NCI-H2107 treated with DMSO at 0.1 percent for 48 hours (cell line): ENCODE data around the gene ZDHHC6.
"Not testable (repeated sequence)": the region's sequence is repeated elsewhere in the genome, so short reads cannot be mapped to it uniquely, and the experiment has no call there.

Experiments used
- DNase-seq: peaks from one replicate; lab custom pipeline; 2025; ENCODE audit not compliant: unreplicated experiment; lab: John Stamatoyannopoulos, UW

ZDHHC6 gene

DNA sequence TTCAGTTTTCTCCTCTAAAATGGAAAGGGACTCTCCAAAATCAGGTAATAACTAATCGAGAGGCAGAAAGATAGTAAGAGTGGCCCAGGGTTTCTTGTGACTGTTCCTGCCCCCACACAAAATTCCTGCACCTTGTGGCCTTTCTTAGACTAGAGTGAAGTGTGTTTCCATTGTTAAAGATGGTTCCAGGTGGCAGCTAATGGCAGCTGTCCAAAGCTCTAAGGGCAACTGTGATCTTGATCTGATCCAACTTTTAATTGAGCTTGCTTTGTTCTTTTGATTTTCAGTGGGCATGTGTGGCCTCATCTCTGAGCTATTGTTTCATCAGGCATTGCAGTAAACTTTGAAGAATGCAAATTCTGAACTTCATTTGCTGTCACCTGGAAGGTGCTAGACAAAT lies 53.4 kb downstream of the ZDHHC6 start:
- no peak for DNase-seq

DNA sequence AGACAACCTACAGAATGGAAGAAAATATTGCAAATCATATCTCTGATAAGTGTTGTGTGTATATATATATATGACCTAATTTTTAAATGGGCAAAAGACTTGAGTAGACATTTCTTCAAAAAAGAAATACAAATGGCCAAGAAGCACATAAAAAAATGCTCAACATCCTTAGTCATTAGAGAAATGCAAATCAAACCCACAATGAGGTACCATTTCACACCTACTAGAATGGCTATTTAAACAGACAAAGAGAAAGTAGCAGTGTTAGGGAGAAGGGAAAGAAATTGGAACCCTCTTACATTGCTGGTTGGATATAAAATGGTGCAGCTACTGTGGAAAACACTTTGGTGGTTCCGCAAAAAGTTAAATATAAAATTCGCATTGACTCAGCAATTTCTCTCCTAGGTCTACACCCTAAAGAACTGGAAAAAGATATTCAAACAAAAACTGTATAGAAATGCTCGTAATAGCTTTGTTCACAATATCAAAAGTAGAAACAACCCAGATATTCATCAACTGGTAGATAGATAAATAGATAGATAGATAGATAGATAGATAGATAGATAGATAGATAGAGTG lies 56.5 kb downstream of the ZDHHC6 start:
- no peak for DNase-seq

- DNase-seq = no peak
These were observed 57.4 kb downstream of the ZDHHC6 start for GRCh38 chr10:112389271-112389822.

DNA sequence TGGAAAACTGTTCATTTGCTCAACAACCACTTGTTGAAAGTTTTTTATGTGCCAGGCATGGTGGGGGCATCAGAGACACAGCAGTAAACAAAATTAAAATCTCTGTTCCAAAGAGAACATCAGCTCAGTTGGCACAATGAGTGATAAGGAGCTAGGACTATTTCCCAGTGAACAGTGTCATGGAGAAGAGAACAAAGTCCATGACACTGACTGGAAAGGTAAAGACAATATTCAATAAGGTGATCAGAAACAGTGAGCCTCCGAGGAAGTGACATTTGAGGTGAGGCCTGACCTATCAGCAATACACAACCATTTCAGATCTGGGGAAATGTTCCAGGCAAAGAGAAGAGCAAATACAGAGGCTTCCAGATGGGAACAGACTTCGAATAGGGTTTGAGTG lies 58.2 kb downstream of the ZDHHC6 start:
- no peak for DNase-seq

DNA sequence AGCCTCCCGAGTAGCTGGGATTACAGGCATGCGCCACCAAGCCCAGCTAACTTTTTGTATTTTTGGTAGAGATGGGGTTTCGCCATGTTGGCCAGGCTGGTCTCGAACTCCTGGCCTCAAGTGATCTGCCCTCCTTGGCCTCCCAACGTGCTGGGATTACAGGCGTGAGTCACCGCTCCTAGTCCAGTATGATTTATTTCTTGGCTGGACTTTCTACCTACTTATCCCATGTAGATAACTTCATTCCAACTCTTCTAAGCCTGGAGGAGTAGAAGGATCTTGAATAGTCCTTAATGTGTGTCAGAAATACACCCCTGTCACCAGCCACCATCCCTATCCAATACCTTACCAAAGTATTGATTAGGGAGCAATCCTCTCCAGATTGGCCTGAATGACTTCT lies 58.7 kb downstream of the ZDHHC6 start:
- DNase-seq = not testable (repeated sequence)

DNA sequence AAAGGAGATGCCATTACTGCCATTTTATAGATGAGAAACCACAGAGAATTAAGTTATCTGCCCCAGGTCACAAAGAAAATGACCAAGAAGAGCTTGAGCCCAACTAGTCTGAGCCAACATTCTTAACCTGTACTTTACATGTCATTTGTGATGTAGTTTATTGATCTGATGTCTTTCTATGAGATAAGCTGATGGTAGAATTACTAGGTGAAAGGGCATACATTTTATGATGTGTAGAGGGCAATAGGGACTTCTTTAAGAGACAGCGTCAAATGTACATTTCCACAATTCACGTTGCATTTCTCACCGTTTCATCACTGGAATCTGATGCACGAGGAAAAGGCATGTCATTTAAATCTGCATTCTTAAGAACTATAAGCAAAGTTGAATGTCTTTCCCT lies 61.5 kb downstream of the ZDHHC6 start:
- DNase-seq = no peak

DNA sequence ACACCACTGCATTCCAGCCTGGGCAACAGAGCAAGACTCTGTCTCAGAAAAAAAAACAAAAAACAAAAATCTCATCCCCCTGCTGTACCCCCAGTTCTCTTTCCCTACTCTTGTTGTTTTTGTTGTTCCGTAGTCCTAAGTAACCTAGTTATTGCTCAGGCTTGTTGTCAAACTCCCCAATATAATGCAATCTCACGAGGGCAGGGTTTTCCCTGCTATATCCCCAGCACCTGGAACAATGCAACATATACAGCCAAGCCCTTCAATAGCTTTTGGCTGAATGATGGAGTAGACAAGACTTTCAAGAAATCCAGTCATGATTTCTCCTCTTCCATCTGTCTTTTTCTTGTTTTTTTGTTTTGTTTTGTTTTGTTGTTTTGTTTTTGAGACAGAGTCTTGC lies 62.6 kb downstream of the ZDHHC6 start:
- no peak for DNase-seq

DNA sequence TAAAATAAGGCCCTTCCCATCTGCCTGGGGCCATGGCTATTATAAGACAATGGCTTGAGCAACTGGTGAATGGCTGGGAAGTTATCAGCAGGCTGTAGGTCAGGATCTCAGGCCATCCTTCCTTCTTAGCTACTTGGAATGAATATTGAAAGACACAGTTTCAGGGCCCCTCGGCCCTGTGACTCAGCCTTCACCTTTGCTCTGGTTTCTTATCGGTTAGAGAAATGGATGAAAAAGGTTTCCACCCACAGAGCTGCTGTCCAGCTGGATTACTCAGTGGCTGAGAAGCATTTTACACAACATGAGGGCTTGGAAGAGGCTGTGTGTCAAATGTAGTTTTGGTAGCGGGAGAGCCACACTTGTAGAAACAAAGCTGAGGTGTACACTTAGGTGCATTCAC lies 63.4 kb downstream of the ZDHHC6 start:
- DNase-seq = no peak

DNA sequence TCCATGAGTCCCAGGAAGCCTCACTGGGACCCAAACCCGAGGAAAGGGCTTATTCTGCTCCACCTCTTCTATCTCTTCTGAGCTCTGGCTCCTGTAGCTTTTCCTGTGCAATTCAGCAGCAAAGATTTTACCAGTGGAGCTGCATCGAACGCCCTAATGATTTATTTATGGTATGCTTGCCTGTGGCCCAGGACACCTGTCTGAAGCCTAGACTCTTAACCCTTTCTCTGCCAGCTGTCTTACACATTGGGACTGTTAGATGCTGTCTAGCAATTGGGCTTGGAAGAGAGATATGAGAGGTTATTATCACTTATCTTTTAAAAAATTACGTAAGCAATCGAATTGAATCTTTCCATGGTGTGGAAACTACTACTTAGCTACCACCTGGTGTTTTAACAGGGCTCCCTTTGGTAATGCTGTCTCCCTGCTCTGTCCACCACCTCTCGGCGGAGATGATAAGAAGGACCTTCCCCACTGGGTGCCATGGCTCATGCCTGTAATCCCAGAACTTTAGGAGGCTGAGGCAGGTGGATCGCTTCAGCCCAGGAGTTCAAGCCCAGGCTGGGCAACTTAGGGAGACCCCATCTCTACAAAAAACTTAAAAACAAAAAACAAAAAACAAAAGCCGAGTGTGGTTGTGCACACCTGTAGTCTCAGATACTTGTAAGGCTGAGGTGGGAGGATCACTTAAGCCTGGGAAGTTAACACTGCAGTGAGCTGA lies 64.0 kb downstream of the ZDHHC6 start:
- DNase-seq = no peak
